Panc1 (cell line): ENCODE data around the gene MAP3K20. TPM values are rescaled to one million over a fixed set of nuclear protein-coding genes. Genes with fewer than 3 reads are reported as not detected.
A peak's percentile ranks its signal among the peaks of the same experiment; 100 is the strongest.
"Not testable (repeated sequence)": the region's sequence is repeated elsewhere in the genome, so short reads cannot be mapped to it uniquely, and the experiment has no call there.

ENCODE experiments used
- ATAC-seq: fragments of 200-7000 bp; cut with Tn5 transposase; 2 replicates; pipeline ENCODE4 v1.9.1; 2020; ENCODE audit warnings: mild to moderate bottlenecking, moderate library complexity
- BruUV-seq: library from RNA; stranded (reverse); fragments of 400-500 nt; replicated peaks from 2 replicates; lab custom pipeline; 2021; lab: Mats Ljungman, UMichigan
- CTCF ChIA-PET: fragments of 300-600 bp; sonication (Branson Sonifier 250); formaldehyde crosslinking; loops from one replicate; lab custom pipeline; 2022; ENCODE audit warnings: antibody characterized with exemption; lab: Charles Lee
- POLR2A ChIA-PET: fragments of 300-600 bp; sonication (Branson Sonifier 250); formaldehyde crosslinking; loops from one replicate; lab custom pipeline; 2022; ENCODE audit warnings: antibody characterized with exemption; lab: Charles Lee
- DNase-seq: peaks from one replicate; pipeline ENCODE4 v3.0.0-alpha.2; 2010; ENCODE audit warnings: low read depth, low spot score
- H3K27ac ChIP-seq: 2 replicates; pipeline ENCODE4 v1.5.1; 2011; ENCODE audit warnings: mild to moderate bottlenecking, low read length, inconsistent platforms
- H3K27me3 ChIP-seq: fragments of 200-500 bp; sonication (Bioruptor generic); 2 replicates; pipeline ENCODE4 v1.6.0; 2014; ENCODE audit warnings: low read length, inconsistent platforms; ENCODE audit not compliant: control insufficient read depth, insufficient read depth
- H3K36me3 ChIP-seq: fragments of 200-500 bp; sonication (Bioruptor generic); 2 replicates; pipeline ENCODE4 v1.5.1; 2014; ENCODE audit warnings: inconsistent platforms, mild to moderate bottlenecking, low read length, moderate library complexity; ENCODE audit not compliant: control insufficient read depth, insufficient read depth
- H3K4me1 ChIP-seq: 2 replicates; pipeline ENCODE4 v1.5.1; 2011; ENCODE audit warnings: inconsistent platforms, mild to moderate bottlenecking, low read length, moderate library complexity; ENCODE audit not compliant: control insufficient read depth, insufficient read depth
- H3K4me3 ChIP-seq, 2 experiments: 2 replicates each; pipeline ENCODE4 v1.5.1; 2011 to 2012; ENCODE audit warnings: low read depth in 2 of 2, low read length in 2 of 2, mild to moderate bottlenecking in 2 of 2, inconsistent platforms in 1 of 2, moderate library complexity in 1 of 2
- H3K9me3 ChIP-seq: fragments of 200-500 bp; sonication (Bioruptor generic); 2 replicates; pipeline ENCODE4 v1.5.1; 2014; ENCODE audit warnings: low read depth, mild to moderate bottlenecking, inconsistent platforms, low read length, moderate library complexity; ENCODE audit not compliant: control insufficient read depth, insufficient read depth
- POLR2AphosphoS5 ChIP-seq: IDR thresholded peaks from 2 replicates; pipeline ENCODE4 v1.6.1; 2012; ENCODE audit warnings: mild to moderate bottlenecking, low read depth, low read length, moderate library complexity
- SIN3A ChIP-seq: IDR thresholded peaks from 2 replicates; pipeline ENCODE4 v1.6.1; 2012; ENCODE audit warnings: low read depth, mild to moderate bottlenecking, low read length, moderate library complexity, borderline replicate concordance; ENCODE audit not compliant: insufficient read depth
- TCF7L2 ChIP-seq: IDR thresholded peaks from 2 replicates; pipeline ENCODE4 v1.6.1; 2011; ENCODE audit warnings: mild to moderate bottlenecking, low read depth, low read length, inconsistent platforms
- in situ Hi-C: cut with HindIII; loops from 2 replicates; pipeline ENCODE4 v1.10.0; 2016; ENCODE audit warnings: low sequenced_read_pairs, low pct_unique_long_range_greater_than_20kb
- intact Hi-C: fragments of 100-400 bp; cut with micrococcal nuclease; formaldehyde crosslinking; loops from one replicate; pipeline ENCODE4 v1.10.0; 2022; ENCODE audit not compliant: unreplicated experiment
- total RNA-seq: library from RNA; stranded (reverse); gene quantifications from one replicate; pipeline ENCODE4 v1.2.1, GENCODE V29; 2021; ENCODE audit not compliant: unreplicated experiment
- TF ChIP-seq, protein P1 (sequence below): fragments of 450-650 bp; IDR thresholded peaks from 2 replicates; pipeline ENCODE4 v1.5.1; 2017; ENCODE audit warnings: mild to moderate bottlenecking
- TF ChIP-seq, protein P2 (sequence below), 2 experiments: IDR thresholded peaks; 2 replicates each; pipeline ENCODE4 v1.6.1; 2011 to 2012; ENCODE audit warnings: low read depth in 2 of 2, control low read depth in 1 of 2, low read length in 1 of 2, mild to moderate bottlenecking in 1 of 2, moderate library complexity in 1 of 2; ENCODE audit not compliant: insufficient read depth in 1 of 2

MAP3K20 gene
- total RNA-seq, 1 experiment from 2014 or later, result 121 TPM

DNA sequence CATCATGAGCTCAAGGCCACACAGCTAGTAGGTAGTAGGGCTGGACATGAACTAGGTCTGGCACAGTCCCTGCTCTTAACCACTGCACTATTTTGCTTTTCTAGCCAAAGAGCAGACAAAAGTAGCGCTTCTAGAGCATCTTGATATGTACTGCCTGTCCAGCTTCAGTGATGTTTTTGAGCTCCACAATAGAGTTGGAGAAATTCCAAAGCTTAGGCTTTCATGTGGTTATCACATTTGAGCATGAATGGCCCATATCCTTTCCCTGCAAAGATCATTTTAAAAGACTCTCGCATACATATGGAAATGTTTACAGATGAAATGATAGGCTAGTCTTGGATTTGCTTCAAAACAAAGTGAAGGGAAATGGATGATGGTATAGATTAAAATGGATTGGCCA is 128.7 kb downstream of the MAP3K20 start:
- intact Hi-C loops, result no loop called here
- H3K27me3 ChIP-seq, result no peaks in the 10 kb centered on the region
- ATAC-seq, result no peak
- TF ChIP-seq TCF7L2, result peak; percentile 70
- TF ChIP-seq, protein P1, sequence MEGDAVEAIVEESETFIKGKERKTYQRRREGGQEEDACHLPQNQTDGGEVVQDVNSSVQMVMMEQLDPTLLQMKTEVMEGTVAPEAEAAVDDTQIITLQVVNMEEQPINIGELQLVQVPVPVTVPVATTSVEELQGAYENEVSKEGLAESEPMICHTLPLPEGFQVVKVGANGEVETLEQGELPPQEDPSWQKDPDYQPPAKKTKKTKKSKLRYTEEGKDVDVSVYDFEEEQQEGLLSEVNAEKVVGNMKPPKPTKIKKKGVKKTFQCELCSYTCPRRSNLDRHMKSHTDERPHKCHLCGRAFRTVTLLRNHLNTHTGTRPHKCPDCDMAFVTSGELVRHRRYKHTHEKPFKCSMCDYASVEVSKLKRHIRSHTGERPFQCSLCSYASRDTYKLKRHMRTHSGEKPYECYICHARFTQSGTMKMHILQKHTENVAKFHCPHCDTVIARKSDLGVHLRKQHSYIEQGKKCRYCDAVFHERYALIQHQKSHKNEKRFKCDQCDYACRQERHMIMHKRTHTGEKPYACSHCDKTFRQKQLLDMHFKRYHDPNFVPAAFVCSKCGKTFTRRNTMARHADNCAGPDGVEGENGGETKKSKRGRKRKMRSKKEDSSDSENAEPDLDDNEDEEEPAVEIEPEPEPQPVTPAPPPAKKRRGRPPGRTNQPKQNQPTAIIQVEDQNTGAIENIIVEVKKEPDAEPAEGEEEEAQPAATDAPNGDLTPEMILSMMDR, result no peak
- TF ChIP-seq, protein P2, sequence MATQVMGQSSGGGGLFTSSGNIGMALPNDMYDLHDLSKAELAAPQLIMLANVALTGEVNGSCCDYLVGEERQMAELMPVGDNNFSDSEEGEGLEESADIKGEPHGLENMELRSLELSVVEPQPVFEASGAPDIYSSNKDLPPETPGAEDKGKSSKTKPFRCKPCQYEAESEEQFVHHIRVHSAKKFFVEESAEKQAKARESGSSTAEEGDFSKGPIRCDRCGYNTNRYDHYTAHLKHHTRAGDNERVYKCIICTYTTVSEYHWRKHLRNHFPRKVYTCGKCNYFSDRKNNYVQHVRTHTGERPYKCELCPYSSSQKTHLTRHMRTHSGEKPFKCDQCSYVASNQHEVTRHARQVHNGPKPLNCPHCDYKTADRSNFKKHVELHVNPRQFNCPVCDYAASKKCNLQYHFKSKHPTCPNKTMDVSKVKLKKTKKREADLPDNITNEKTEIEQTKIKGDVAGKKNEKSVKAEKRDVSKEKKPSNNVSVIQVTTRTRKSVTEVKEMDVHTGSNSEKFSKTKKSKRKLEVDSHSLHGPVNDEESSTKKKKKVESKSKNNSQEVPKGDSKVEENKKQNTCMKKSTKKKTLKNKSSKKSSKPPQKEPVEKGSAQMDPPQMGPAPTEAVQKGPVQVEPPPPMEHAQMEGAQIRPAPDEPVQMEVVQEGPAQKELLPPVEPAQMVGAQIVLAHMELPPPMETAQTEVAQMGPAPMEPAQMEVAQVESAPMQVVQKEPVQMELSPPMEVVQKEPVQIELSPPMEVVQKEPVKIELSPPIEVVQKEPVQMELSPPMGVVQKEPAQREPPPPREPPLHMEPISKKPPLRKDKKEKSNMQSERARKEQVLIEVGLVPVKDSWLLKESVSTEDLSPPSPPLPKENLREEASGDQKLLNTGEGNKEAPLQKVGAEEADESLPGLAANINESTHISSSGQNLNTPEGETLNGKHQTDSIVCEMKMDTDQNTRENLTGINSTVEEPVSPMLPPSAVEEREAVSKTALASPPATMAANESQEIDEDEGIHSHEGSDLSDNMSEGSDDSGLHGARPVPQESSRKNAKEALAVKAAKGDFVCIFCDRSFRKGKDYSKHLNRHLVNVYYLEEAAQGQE (IDR thresholded peaks at IDR 0.05; ENCODE audit: insufficient read depth in 1 of 2, low read depth in 2 of 2, low read length in 1 of 2), result no peak
- H3K27ac ChIP-seq, result peak overlapping the region; percentile 88
- POLR2A ChIA-PET, result no interaction called here
- CTCF ChIA-PET, result interaction anchor here (0.5 to 0.6 kb wide), 2 partner anchors 74 to 221 kb away, joined by 5 read pairs; no protein-coding TSS in a partner anchor
- no peaks in the 10 kb centered on the region for H3K9me3 ChIP-seq
- BruUV-seq, result no TSS peak
- peaks cover 29% of the 10 kb centered on the region for H3K36me3 ChIP-seq
- no peak overlapping the region for H3K4me3 ChIP-seq
- DNase-seq, result no peak
- peaks cover 43% of the 10 kb centered on the region for H3K4me1 ChIP-seq
- in situ Hi-C loops, result no loop called here

- no peak for ATAC-seq
- POLR2A ChIA-PET, result no interaction called here
- TF ChIP-seq, protein P1, result no peak
- TF ChIP-seq TCF7L2 (no peak), SIN3A (no peak), POLR2AphosphoS5 (no peak)
- TF ChIP-seq, protein P2 (IDR thresholded peaks at IDR 0.05; ENCODE audit: insufficient read depth in 1 of 2, low read depth in 2 of 2, low read length in 1 of 2), result no peak
- no peaks in the 10 kb centered on the region for H3K9me3 ChIP-seq
- peak overlapping the region; percentile 81 for H3K27ac ChIP-seq
- H3K4me3 ChIP-seq, result no peak overlapping the region
- intact Hi-C loops, result no loop called here
- in situ Hi-C loops, result no loop called here
- DNase-seq, result no peak
- BruUV-seq, result no TSS peak
- H3K27me3 ChIP-seq, result no peaks in the 10 kb centered on the region
- H3K36me3 ChIP-seq, result peaks cover 20% of the 10 kb centered on the region; the same call in 1 of the 2 replicates
- peaks cover 48% of the 10 kb centered on the region for H3K4me1 ChIP-seq
- CTCF ChIA-PET, result no interaction called here
Measured at GRCh38 chr2:173205375-173205774, 129.7 kb downstream of the MAP3K20 start.

DNA sequence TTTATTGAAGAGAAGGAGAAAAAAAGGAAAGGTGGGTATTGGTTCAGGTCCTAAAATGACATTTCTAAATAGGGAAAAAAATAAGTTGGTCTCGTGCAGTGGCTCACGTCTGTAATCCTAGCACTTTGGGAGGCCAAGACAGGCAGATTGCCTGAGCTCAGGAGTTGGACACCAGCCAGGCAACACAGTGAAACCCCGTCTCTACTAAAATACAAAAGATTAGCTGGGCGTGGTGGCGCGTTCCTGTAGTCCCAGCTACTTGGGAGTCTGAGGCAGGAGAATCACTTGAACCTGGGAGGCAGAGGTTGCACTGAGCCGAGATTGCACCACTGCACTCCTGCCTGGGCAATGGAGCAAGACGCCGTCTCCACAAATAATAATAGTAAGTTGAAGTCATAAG is 131.5 kb downstream of the MAP3K20 start:
- H3K27me3 ChIP-seq, intact Hi-C loops, ATAC-seq, H3K9me3 ChIP-seq, DNase-seq, POLR2A ChIA-PET, BruUV-seq, in situ Hi-C loops, CTCF ChIA-PET, H3K4me3 ChIP-seq: not testable (repeated sequence)
- peaks cover 46% of the 10 kb centered on the region for H3K4me1 ChIP-seq
- H3K36me3 ChIP-seq, result peaks cover 21% of the 10 kb centered on the region; the same call in 1 of the 2 replicates
- peak overlapping the region; percentile 67; the same call in 1 of the 2 replicates for H3K27ac ChIP-seq
